Prostate gland (tissue), 2 donors: ENCODE measurements around the gene RIMKLA.

Source experiments
- CTCF ChIP-seq, 4 experiments: fragments of 200-600 bp in 2 of 4; fragments of 450-650 bp in 2 of 4; sonication (generic) in 2 of 4; IDR thresholded peaks; 1 replicate in 3 of 4; 2 replicates in 1 of 4; pipeline ENCODE4 v1.5.1; 2016 to 2019; ENCODE audit warnings: antibody characterized with exemption in 4 of 4, mild to moderate bottlenecking in 2 of 4, moderate library complexity in 2 of 4
- POLR2A ChIP-seq: fragments of 450-650 bp; IDR thresholded peaks from one replicate; pipeline ENCODE4 v1.6.1; 2016; ENCODE audit warnings: antibody characterized with exemption, mild to moderate bottlenecking

- TF ChIP-seq CTCF (IDR thresholded peaks at IDR 0.05), result no peak
- no peak for TF ChIP-seq POLR2A
Observed at GRCh38 chr1:42418516-42418915, 37.9 kb downstream of the RIMKLA start.
